Hematopoietic multipotent progenitor cell (in vitro differentiated cells): ENCODE measurements around the gene GHDC. TPM values are rescaled to one million over a fixed set of nuclear protein-coding genes. Genes with fewer than 3 reads are reported as not detected.
"Not testable (repeated sequence)": the region's sequence is repeated elsewhere in the genome, so short reads cannot be mapped to it uniquely, and the experiment has no call there.

Source experiments
- DNase-seq, 3 donors: peaks; one replicate each; pipeline ENCODE4 v3.0.0-alpha.2; 2011 to 2015; ENCODE audit warnings: low read depth in 2 of 3, low spot score in 2 of 3
- total RNA-seq: library from RNA; depleted of rRNA; stranded (reverse); fragments of >200 nt; gene quantifications from one replicate; pipeline ENCODE4 v1.2.3, GENCODE V29; 2012

The GHDC gene
- total RNA-seq, 1 donor = 52.5 TPM

- DNase-seq = peak in 1 of 3 donors; percentile 50
Observed at GRCh38 chr17:42163113-42163512, 31.2 kb downstream of the GHDC start.

GRCh38 chr17:42160531-42160910, 33.8 kb downstream of the GHDC start:
- DNase-seq = no peak

GRCh38 chr17:42159796-42160530, 34.3 kb downstream of the GHDC start:
- DNase-seq = no peak

- no peak for DNase-seq
Observed at GRCh38 chr17:42155614-42156045, 38.7 kb downstream of the GHDC start.

- DNase-seq = peak in 2 of 3 donors; percentile 33 to 53
Observed at GRCh38 chr17:42153919-42154742, 40.2 kb downstream of the GHDC start.

- no peak for DNase-seq
Observed at GRCh38 chr17:42146911-42147607, 47.2 kb downstream of the GHDC start.

- not testable (repeated sequence) for DNase-seq
Observed at GRCh38 chr17:42143138-42143537, 51.2 kb downstream of the GHDC start.

GRCh38 chr17:42142371-42142896, 51.9 kb downstream of the GHDC start:
- DNase-seq = no peak

- DNase-seq = no peak
Observed at GRCh38 chr17:42141382-42141781, 52.9 kb downstream of the GHDC start.

- DNase-seq = not testable (repeated sequence)
Observed at GRCh38 chr17:42140690-42141089, 53.6 kb downstream of the GHDC start.

Other genes starting within 250 kb of the GHDC start
- gene CNP, start 227.7 kb downstream of the GHDC start, total RNA-seq = 38.5 TPM
- 46.3 TPM for gene DNAJC7, start 177.1 kb downstream of the GHDC start, total RNA-seq
- 40.9 TPM for gene NKIRAS2, start 174.4 kb downstream of the GHDC start, total RNA-seq
- gene C17orf113, start 143.9 kb downstream of the GHDC start, total RNA-seq = 12.9 TPM
- gene ZNF385C, start 96.0 kb downstream of the GHDC start, total RNA-seq = 1.9 TPM
- gene DHX58, start 81.8 kb downstream of the GHDC start, total RNA-seq = 47.4 TPM
- gene KAT2A, start 73.1 kb downstream of the GHDC start, total RNA-seq = 24.8 TPM
- not detected for gene HSPB9, start 71.7 kb downstream of the GHDC start, total RNA-seq
- 98.6 TPM for gene RAB5C, start 39.5 kb downstream of the GHDC start, total RNA-seq
- 0.27 TPM for gene KCNH4, start 13.4 kb downstream of the GHDC start, total RNA-seq
- gene HCRT, start 9.0 kb downstream of the GHDC start, total RNA-seq = not detected
- gene STAT5B, start 81.9 kb upstream of the GHDC start, total RNA-seq = 135 TPM
- gene STAT5A, start 94.0 kb upstream of the GHDC start, total RNA-seq = 603 TPM
- 137 TPM for gene STAT3, start 193.9 kb upstream of the GHDC start, total RNA-seq
- gene CAVIN1, start 228.8 kb upstream of the GHDC start, total RNA-seq = 95.1 TPM